Immature natural killer cell (primary cell): ENCODE measurements around the gene PRG3. TPM values are rescaled to one million over a fixed set of nuclear protein-coding genes. Genes with fewer than 3 reads are reported as not detected.
A peak's percentile ranks its signal among the peaks of the same experiment; 100 is the strongest.

Experiments
- DNase-seq, 3 donors: peaks; one replicate each; pipeline ENCODE4 v3.0.0; 2022; ENCODE audit warnings: mixed read lengths in 1 of 3
- H3K27ac Mint-ChIP-seq, 6 donors: one replicate each; pipeline ENCODE4 v1.8.0; 2020; ENCODE audit warnings: mixed read lengths in 6 of 6, mild to moderate bottlenecking in 5 of 6, inconsistent platforms in 4 of 6, moderate library complexity in 3 of 6
- H3K27me3 Mint-ChIP-seq, 3 donors: one replicate each; pipeline ENCODE4 v1.8.0; 2020 to 2021; ENCODE audit warnings: low read depth in 3 of 3, mild to moderate bottlenecking in 3 of 3, mixed read lengths in 3 of 3, moderate library complexity in 3 of 3, inconsistent platforms in 1 of 3
- H3K36me3 Mint-ChIP-seq, 3 donors: one replicate each; pipeline ENCODE4 v1.8.0; 2020; ENCODE audit warnings: mixed read lengths in 3 of 3, inconsistent platforms in 2 of 3, mild to moderate bottlenecking in 2 of 3
- H3K4me1 Mint-ChIP-seq, 2 donors: one replicate each; pipeline ENCODE4 v1.8.0; 2020; ENCODE audit warnings: inconsistent platforms in 2 of 2, mild to moderate bottlenecking in 2 of 2, mixed read lengths in 2 of 2, moderate library complexity in 1 of 2
- H3K4me3 Mint-ChIP-seq, 5 donors: one replicate each; pipeline ENCODE4 v1.8.0; 2020; ENCODE audit warnings: mild to moderate bottlenecking in 5 of 5, mixed read lengths in 5 of 5, inconsistent platforms in 3 of 5, moderate library complexity in 3 of 5
- H3K9me3 Mint-ChIP-seq, 6 donors: one replicate each; pipeline ENCODE4 v1.8.0; 2020; ENCODE audit warnings: mild to moderate bottlenecking in 6 of 6, mixed read lengths in 6 of 6, inconsistent platforms in 4 of 6, moderate library complexity in 3 of 6
- polyA plus RNA-seq, 3 donors: library from polyadenylated mRNA; unstranded; fragments of 300-500 nt; fragmentation: Illumina TruSeq; gene quantifications; one replicate each; pipeline ENCODE4 v1.2.3, GENCODE V29; 2021

PRG3 gene
- polyA plus RNA-seq, 3 donors from 2014 or later, result not detected

- H3K27ac Mint-ChIP-seq, result no peak overlapping the region
- H3K27me3 Mint-ChIP-seq, result peaks cover 1 to 8% (median 3%) of the 10 kb centered on the region in 3 donors
- peaks cover 0 to 5% (median 4%) of the 10 kb centered on the region in 3 donors for H3K36me3 Mint-ChIP-seq
Observed at GRCh38 chr11:57356268-57356667, 24.7 kb downstream of the PRG3 start.

GRCh38 chr11:57354699-57355098, 26.3 kb downstream of the PRG3 start:
- no peak for DNase-seq
- Mint-ChIP-seq H3K4me3 (no peak overlapping the region), H3K9me3 (no peaks in the 10 kb centered on the region), H3K4me1 (peaks cover 6 to 9% of the 10 kb centered on the region in 2 donors), H3K27me3 (peaks cover 1 to 8% (median 3%) of the 10 kb centered on the region in 3 donors), H3K36me3 (peaks cover 0 to 5% (median 5%) of the 10 kb centered on the region in 3 donors), H3K27ac (peak overlapping the region in 2 of 6 donors; percentile 31 to 72)

More at GRCh38 chr11:57356268-57356667, 24.7 kb downstream of the PRG3 start:
- no peak for DNase-seq
- Mint-ChIP-seq H3K4me3 (no peak overlapping the region), H3K4me1 (peaks cover 3 to 9% of the 10 kb centered on the region in 2 donors), H3K9me3 (no peaks in the 10 kb centered on the region)

DNA sequence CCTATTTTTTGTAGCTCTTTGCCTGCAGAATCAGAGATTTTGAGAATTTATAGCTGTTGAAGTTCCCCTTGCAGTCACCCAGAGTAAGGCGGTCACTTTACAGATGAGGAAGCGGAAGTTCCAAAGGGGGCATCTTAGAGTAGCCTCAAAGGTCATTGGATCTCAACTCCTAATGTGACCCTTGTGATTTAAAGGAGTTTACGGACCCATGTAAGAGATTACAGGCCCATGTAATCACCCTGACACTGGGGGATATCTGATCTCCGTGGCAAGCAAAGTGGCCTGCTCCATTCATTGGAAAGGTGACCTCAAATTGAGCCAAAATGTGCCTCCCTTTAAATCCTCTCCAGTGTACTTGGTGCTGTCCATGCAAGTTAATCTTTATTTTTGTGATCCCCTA, 27.1 kb downstream of the PRG3 start:
- DNase-seq, result no peak
- Mint-ChIP-seq H3K9me3 (no peaks in the 10 kb centered on the region), H3K4me3 (no peak overlapping the region), H3K4me1 (peaks cover 6 to 9% of the 10 kb centered on the region in 2 donors), H3K27ac (no peak overlapping the region), H3K27me3 (peaks cover 1 to 8% (median 2%) of the 10 kb centered on the region in 3 donors), H3K36me3 (peaks cover 0 to 5% (median 5%) of the 10 kb centered on the region in 3 donors)

DNA sequence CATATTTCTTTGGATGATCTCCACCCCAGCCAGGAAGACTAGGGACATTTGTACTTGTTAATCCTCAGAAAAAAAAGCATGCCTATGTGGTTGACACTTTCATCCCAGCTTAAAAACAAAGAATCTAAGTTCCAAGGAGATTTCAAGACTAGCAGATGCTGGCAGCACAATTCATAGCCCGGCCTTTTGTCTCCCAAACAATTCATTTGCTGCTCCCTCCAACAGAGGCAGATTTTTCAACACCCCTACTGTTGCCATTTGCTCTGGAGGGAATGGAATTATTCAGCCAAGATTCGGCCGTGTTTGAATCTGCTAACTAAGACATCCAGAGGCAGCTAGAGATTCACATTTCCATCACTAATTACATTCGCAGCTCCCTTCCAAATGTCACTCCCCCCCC, 27.5 kb downstream of the PRG3 start:
- no peaks in the 10 kb centered on the region for H3K9me3 Mint-ChIP-seq
- H3K4me1 Mint-ChIP-seq, result peaks cover 6 to 9% of the 10 kb centered on the region in 2 donors
- H3K4me3 Mint-ChIP-seq, result no peak overlapping the region
- DNase-seq, result no peak
- no peak overlapping the region for H3K27ac Mint-ChIP-seq
- peaks cover 0 to 5% (median 5%) of the 10 kb centered on the region in 3 donors for H3K36me3 Mint-ChIP-seq
- peaks cover 1 to 8% (median 2%) of the 10 kb centered on the region in 3 donors for H3K27me3 Mint-ChIP-seq

GRCh38 chr11:57353036-57353435, 27.9 kb downstream of the PRG3 start:
- Mint-ChIP-seq H3K4me1 (peaks cover 6 to 9% of the 10 kb centered on the region in 2 donors), H3K4me3 (no peak overlapping the region), H3K27me3 (peaks cover 1 to 8% (median 2%) of the 10 kb centered on the region in 3 donors), H3K9me3 (no peaks in the 10 kb centered on the region), H3K36me3 (peaks cover 0 to 5% (median 5%) of the 10 kb centered on the region in 3 donors), H3K27ac (no peak overlapping the region)
- no peak for DNase-seq

DNA sequence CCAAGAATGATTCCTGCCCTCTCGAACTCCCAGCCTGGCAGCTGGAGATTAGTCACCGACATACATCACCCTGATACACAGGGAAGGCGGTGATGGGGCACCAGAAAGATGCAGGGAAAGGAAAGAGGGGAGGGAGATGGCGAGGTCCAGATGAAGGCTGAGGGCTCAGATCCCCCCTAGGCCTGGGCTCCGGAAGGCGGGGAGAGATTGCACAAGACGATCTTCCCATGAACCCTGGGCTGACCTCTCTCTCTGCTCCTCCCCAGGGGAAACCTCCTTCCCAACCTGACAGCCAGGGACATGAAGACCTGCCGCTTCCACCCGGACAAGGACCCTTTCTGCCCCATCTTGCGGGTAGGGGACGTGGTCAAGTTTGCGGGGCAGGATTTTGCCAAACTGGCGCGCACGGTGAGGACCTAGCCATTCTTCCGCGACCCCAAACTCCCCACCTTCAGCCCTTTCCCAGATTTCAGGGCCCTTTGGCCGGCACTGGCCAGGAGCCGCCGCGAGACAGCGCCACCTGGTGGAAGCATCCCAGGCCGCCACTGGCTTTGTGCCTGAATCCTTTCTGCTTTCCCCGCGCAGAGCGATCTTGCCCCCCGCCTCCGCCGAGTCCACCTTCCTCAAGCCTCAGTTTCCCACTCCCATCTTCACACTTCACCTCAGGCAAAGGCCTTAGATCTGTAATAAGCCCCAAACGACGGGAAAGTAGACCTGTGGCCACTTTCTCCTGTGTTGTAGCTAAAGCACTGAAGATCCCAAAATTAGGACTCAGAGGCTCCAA, 31.3 kb downstream of the PRG3 start:
- peak; percentile 48 to 59 (median 51) for DNase-seq
- Mint-ChIP-seq H3K4me1 (peaks cover 4 to 5% of the 10 kb centered on the region in 2 donors), H3K27me3 (peaks cover 0 to 4% (median 4%) of the 10 kb centered on the region in 3 donors), H3K4me3 (peak overlapping the region in 1 of 5 donors; percentile 20), H3K36me3 (peaks cover 0 to 5% (median 4%) of the 10 kb centered on the region in 3 donors), H3K9me3 (no peaks in the 10 kb centered on the region), H3K27ac (no peak overlapping the region)

DNA sequence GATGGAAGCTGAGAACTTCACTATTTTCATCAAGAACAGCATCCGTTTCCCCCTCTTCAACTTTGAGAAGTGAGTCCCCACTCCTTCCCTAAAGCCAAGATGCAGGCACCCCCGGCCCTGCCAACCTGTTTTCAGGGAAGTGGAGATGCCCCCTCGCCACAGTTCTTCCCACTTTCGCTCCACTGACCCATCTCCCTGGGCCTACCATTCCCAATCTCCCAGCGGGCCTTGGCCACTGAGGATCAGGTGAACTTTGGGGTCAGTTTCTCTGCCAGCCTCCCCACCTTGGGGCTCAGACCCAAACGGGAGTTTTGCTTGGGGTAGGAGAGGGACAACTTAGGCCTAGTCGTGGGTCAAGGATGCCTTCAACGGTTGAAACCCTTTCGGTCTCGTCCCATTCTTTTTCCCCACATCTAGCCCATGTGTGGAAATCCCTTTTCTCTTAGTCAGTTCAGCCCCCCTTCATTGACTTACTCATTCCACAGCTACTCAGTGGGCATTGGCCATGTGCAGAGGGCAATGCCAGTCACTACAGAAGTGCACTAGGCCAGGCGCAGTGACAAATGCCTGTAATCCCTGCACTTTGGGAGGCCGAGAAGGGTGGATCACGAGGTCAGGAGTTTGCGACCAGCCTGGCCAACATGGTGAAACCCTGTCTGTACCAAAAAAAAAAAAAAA, 32.2 kb downstream of the PRG3 start:
- Mint-ChIP-seq H3K27me3 (peaks cover 0 to 4% (median 3%) of the 10 kb centered on the region in 3 donors), H3K36me3 (peaks cover 0 to 5% (median 0%) of the 10 kb centered on the region in 3 donors), H3K27ac (no peak overlapping the region), H3K9me3 (no peaks in the 10 kb centered on the region), H3K4me1 (peaks cover 0 to 3% of the 10 kb centered on the region in 2 donors), H3K4me3 (no peak overlapping the region)
- DNase-seq, result no peak

- H3K36me3 Mint-ChIP-seq, result peaks cover 0 to 5% (median 0%) of the 10 kb centered on the region in 3 donors
- no peak for DNase-seq
- H3K27ac Mint-ChIP-seq, result no peak overlapping the region
- H3K4me1 Mint-ChIP-seq, result peaks cover 0 to 3% of the 10 kb centered on the region in 2 donors
- no peaks in the 10 kb centered on the region for H3K9me3 Mint-ChIP-seq
- H3K4me3 Mint-ChIP-seq, result no peak overlapping the region
- H3K27me3 Mint-ChIP-seq, result peaks cover 0 to 4% (median 3%) of the 10 kb centered on the region in 3 donors
Observed at GRCh38 chr11:57348052-57348451, 32.9 kb downstream of the PRG3 start.

- DNase-seq, result no peak
- Mint-ChIP-seq H3K27me3 (peaks cover 0 to 3% (median 2%) of the 10 kb centered on the region in 3 donors), H3K4me3 (no peak overlapping the region), H3K4me1 (peaks cover 0 to 3% of the 10 kb centered on the region in 2 donors), H3K9me3 (no peaks in the 10 kb centered on the region), H3K36me3 (peaks cover 0 to 5% (median 0%) of the 10 kb centered on the region in 3 donors), H3K27ac (no peak overlapping the region)
Observed at GRCh38 chr11:57347336-57347735, 33.6 kb downstream of the PRG3 start.

- Mint-ChIP-seq H3K9me3 (no peaks in the 10 kb centered on the region), H3K27me3 (peaks cover 0 to 5% (median 2%) of the 10 kb centered on the region in 3 donors), H3K27ac (no peak overlapping the region), H3K4me3 (no peak overlapping the region), H3K36me3 (no peaks in the 10 kb centered on the region), H3K4me1 (peaks cover 10 to 13% of the 10 kb centered on the region in 2 donors)
- peak; percentile 52 to 59 (median 57) for DNase-seq
Observed at GRCh38 chr11:57345555-57346211, 35.3 kb downstream of the PRG3 start.

GRCh38 chr11:57344826-57345225, 36.1 kb downstream of the PRG3 start:
- Mint-ChIP-seq H3K4me1 (peaks cover 12 to 22% of the 10 kb centered on the region in 2 donors), H3K9me3 (no peaks in the 10 kb centered on the region), H3K36me3 (no peaks in the 10 kb centered on the region), H3K27ac (no peak overlapping the region), H3K27me3 (peaks cover 0 to 8% (median 2%) of the 10 kb centered on the region in 3 donors), H3K4me3 (no peak overlapping the region)
- DNase-seq, result no peak

DNA sequence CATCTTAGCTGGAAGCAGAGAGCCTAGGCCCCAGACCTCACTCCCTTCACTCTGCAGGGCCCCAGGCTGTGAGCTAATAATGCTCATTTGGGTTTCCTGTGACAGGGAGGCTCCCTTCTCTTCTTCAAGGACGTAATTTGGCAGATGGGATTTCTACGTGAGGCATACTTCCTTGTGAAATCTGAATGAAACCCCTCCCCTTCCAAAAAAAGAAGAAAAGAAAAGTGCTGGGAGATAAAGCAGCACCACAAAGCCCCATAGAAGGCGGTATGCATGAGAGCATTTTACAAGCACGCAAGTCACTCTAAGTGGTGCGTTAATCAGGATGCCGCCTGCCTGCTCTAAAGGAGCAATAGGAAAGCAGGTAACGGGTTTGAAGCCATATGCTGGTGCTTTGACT, 37.1 kb downstream of the PRG3 start:
- Mint-ChIP-seq H3K27ac (no peak overlapping the region), H3K4me1 (peaks cover 12 to 24% of the 10 kb centered on the region in 2 donors), H3K4me3 (no peak overlapping the region), H3K27me3 (peaks cover 0 to 12% (median 2%) of the 10 kb centered on the region in 3 donors), H3K9me3 (no peaks in the 10 kb centered on the region), H3K36me3 (no peaks in the 10 kb centered on the region)
- DNase-seq, result no peak

DNA sequence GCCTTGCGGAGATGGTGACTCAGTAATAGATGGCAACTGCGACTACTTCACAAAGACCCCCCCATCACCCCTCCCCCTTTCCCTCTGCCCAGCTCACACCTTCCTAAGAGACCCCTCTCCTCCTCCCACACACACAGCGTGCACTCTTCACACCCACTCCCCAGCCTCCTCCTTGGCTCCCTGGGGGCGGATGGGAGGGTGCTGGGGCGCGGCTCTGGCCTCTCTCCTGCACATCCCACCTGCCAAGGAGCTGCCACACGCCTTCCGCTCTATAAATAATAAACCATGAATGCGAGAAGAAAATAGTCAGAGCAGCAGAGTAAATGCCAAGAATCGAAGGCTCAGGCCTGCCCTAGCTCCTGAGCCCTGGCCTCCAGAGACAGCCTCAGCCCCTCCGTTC, 38.2 kb downstream of the PRG3 start:
- no peak for DNase-seq
- Mint-ChIP-seq H3K4me1 (peaks cover 12 to 24% of the 10 kb centered on the region in 2 donors), H3K4me3 (no peak overlapping the region), H3K36me3 (no peaks in the 10 kb centered on the region), H3K9me3 (no peaks in the 10 kb centered on the region), H3K27me3 (peaks cover 0 to 11% (median 2%) of the 10 kb centered on the region in 3 donors), H3K27ac (no peak overlapping the region)
